Heart left ventricle (tissue), 16 donors: Measurements from ENCODE around the gene DCUN1D2. TPM values are rescaled to one million over a fixed set of nuclear protein-coding genes. Genes with fewer than 3 reads are reported as not detected.
A peak's percentile ranks its signal among the peaks of the same experiment; 100 is the strongest.

Experiments
- ATAC-seq, 4 donors: fragments of 200-7000 bp; cut with Tn5 transposase; one replicate each; pipeline ENCODE4 v1.9.1; 2020 to 2022; ENCODE audit warnings: moderate library complexity in 4 of 4, mild to moderate bottlenecking in 3 of 4, moderate number of reproducible peaks in 1 of 4
- DNase-seq, 5 donors: peaks; one replicate each; pipeline ENCODE4 v3.0.0-alpha.2; 2020
- H3K27ac ChIP-seq, 12 donors: fragments of 200-600 bp; sonication (generic) in 4 of 12; one replicate each; pipeline versions ENCODE4 v1.5.0 to v1.8.0; 2016 to 2022; ENCODE audit warnings: mild to moderate bottlenecking in 2 of 12
- H3K27me3 ChIP-seq, 9 donors: fragments of 200-600 bp; sonication (generic) in 2 of 9; one replicate each; pipeline versions ENCODE4 v1.5.1 to v1.8.0; 2016 to 2022; ENCODE audit warnings: mild to moderate bottlenecking in 3 of 9
- H3K36me3 ChIP-seq, 9 donors: fragments of 200-600 bp; sonication (generic) in 2 of 9; one replicate each; pipeline versions ENCODE4 v1.5.0 to v1.8.0; 2018 to 2022; ENCODE audit warnings: mild to moderate bottlenecking in 2 of 9
- H3K4me1 ChIP-seq, 12 donors: fragments of 200-600 bp; sonication (generic) in 4 of 12; one replicate each; pipeline versions ENCODE4 v1.5.0 to v1.8.0; 2016 to 2022; ENCODE audit warnings: mild to moderate bottlenecking in 3 of 12
- H3K4me3 ChIP-seq, 12 donors: fragments of 200-600 bp; sonication (generic) in 4 of 12; one replicate each; pipeline versions ENCODE4 v1.5.0 to v1.8.0; 2017 to 2022; ENCODE audit warnings: mild to moderate bottlenecking in 9 of 12, moderate library complexity in 4 of 12
- H3K9me3 ChIP-seq, 12 donors: fragments of 200-600 bp; sonication (generic) in 4 of 12; one replicate each; pipeline versions ENCODE4 v1.5.0 to v1.8.0; 2016 to 2022; ENCODE audit warnings: mild to moderate bottlenecking in 1 of 12
- CTCF ChIP-seq, 12 donors: fragments of 200-600 bp; sonication (generic) in 4 of 12; IDR thresholded peaks; one replicate each; pipeline versions ENCODE4 v1.5.0 to v1.8.0; 2018 to 2022; ENCODE audit warnings: antibody characterized with exemption in 12 of 12, mild to moderate bottlenecking in 5 of 12
- POLR2A ChIP-seq, 2 donors: fragments of 450-650 bp; IDR thresholded peaks; one replicate each; pipeline ENCODE4 v1.6.1; 2017; ENCODE audit warnings: antibody characterized with exemption in 2 of 2, mild to moderate bottlenecking in 2 of 2, moderate library complexity in 2 of 2
- WGBS, 4 donors: extraction: QIAGEN DNeasy Blood & Tissue Kit in 2 of 4; methylation state at CpG; one replicate each; pipeline versions ENCODE4 v1.1.5 to v1.1.7; 2013 to 2018; 5-methylcytosine and 5-hydroxymethylcytosine counted together
- intact Hi-C, 10 donors: fragments of 100-400 bp; cut with DNase I; formaldehyde crosslinking; loops; one replicate each; pipeline versions ENCODE4 v1.11.1 to v1.14.2; 2022
- polyA plus RNA-seq, 2 donors: library from polyadenylated mRNA; stranded (reverse); fragments of 200-250 nt; gene quantifications; one replicate each; pipeline ENCODE4 v1.2.3, GENCODE V29; 2013
- total RNA-seq, 9 donors: library from RNA; depleted of rRNA in 2 of 9; stranded (reverse); fragments of >200 nt in 2 of 9; fragmentation: NEBNext Ultra II Directional in 3 of 9; extraction: Animal tissue kit (Norgen Biotek cat#: 25700) in 3 of 9; gene quantifications; one replicate each; pipeline versions ENCODE4 v1.1.0 to v1.2.4, GENCODE V29; 2016 to 2023
- donor health status: ischemic (EF 13 %, LVEDD 7.1; RV severe dilation, severe dysfunction).
- donor health status: healthy with polysubstance abuse.
- donor health status: DM: no; HTN: yes; CAD: no.
- donor health status: DM: no; HTN: no; CAD: no.
- donor health status: ischemic (EF 25% LVEDD 6.9; RV normal size, moderate dysfunction).
- donor health status: ischemic (EF 25% LVEDD 5.7; RV mildly dilated, moderate dysfunction).
- donor health status: healthy.
- donor health status: DM: yes; HTN: yes; CAD: no.
- donor health status: ischemic (EF 35%, LVEDD 5.7; RV mildly dilated, moderate dysfunction).
- donor health status: nonischemic (EF 11% LVEDD 7.7; RV severe dilation, severe dysfunction).
- donor health status: DM: yes; HTN: yes; CAD: no.
- donor health status: PGD.
- donor health status: ischemic (EF 29% LVEDD 5.4; RV normal size, mild dysfunction).
- donor health status: nonischemic (EF 23%, LVEDD 6.1; RV moderate dilation, normal function).

DCUN1D2 gene
- total and polyA plus RNA-seq, 11 donors: 68.7 to 247 (median 153) TPM

- DNase-seq: no peak
- peaks cover 0 to 81% (median 60%) of the 10 kb centered on the region in 9 donors for H3K36me3 ChIP-seq
These were observed 15.6 kb upstream of the DCUN1D2 start for GRCh38 chr13:113506025-113506685.

GRCh38 chr13:113502686-113503085, 12.2 kb upstream of the DCUN1D2 start:
- WGBS, 4 donors: 86 to 92% (median 88%) methylated on average over 9 to 16 of the region's 16 CpGs

More at GRCh38 chr13:113506025-113506685, 15.6 kb upstream of the DCUN1D2 start:
- 41 to 50% (median 44%) methylated on average over 11 to 16 of the region's 16 CpGs for WGBS, 4 donors
- intact Hi-C loops: no loop called here
- TF ChIP-seq POLR2A (IDR thresholded peaks at IDR 0.05): no peak
- no peak for TF ChIP-seq CTCF (IDR thresholded peaks at IDR 0.05)
- Histone ChIP-seq H3K4me1 (peaks cover 0 to 29% (median 10%) of the 10 kb centered on the region in 12 donors), H3K27ac (no peak overlapping the region), H3K4me3 (no peak overlapping the region), H3K27me3 (no peaks in the 10 kb centered on the region), H3K9me3 (no peaks in the 10 kb centered on the region)
- ATAC-seq: peak in 3 of 4 donors; percentile 26 to 53 (median 33)

GRCh38 chr13:113500530-113501265, 10.2 kb upstream of the DCUN1D2 start:
- no peak overlapping the region for H3K4me3 ChIP-seq
- H3K9me3 ChIP-seq: no peaks in the 10 kb centered on the region
- intact Hi-C loops: no loop called here
- TF ChIP-seq POLR2A (IDR thresholded peaks at IDR 0.05): no peak
- TF ChIP-seq CTCF (IDR thresholded peaks at IDR 0.05): no peak
- peaks cover 0 to 44% (median 18%) of the 10 kb centered on the region in 12 donors for H3K4me1 ChIP-seq
- H3K27me3 ChIP-seq: no peaks in the 10 kb centered on the region
- peaks cover 2 to 98% (median 91%) of the 10 kb centered on the region in 9 donors for H3K36me3 ChIP-seq
- peak overlapping the region; percentile 9 to 89 (median 66) for H3K27ac ChIP-seq
- DNase-seq (peak in 4 of 5 donors; percentile 45 to 70 (median 58)), ATAC-seq (peak; percentile 89 to 96 (median 90))
- WGBS, 4 donors: 48 to 61% (median 57%) methylated on average over 11 of the region's 11 CpGs

More at GRCh38 chr13:113502686-113503085, 12.2 kb upstream of the DCUN1D2 start:
- Histone ChIP-seq H3K27me3 (no peaks in the 10 kb centered on the region), H3K4me1 (peaks cover 0 to 37% (median 16%) of the 10 kb centered on the region in 12 donors), H3K27ac (peak overlapping the region in 6 of 12 donors; percentile 75 to 89 (median 84)), H3K4me3 (no peak overlapping the region), H3K36me3 (peaks cover 2 to 94% (median 78%) of the 10 kb centered on the region in 9 donors), H3K9me3 (no peaks in the 10 kb centered on the region)
- intact Hi-C loops: no loop called here
- no peak for ATAC-seq
- no peak for DNase-seq
- TF ChIP-seq POLR2A (IDR thresholded peaks at IDR 0.05) (no peak), CTCF (IDR thresholded peaks at IDR 0.05) (no peak)

GRCh38 chr13:113499936-113500335, 9.4 kb upstream of the DCUN1D2 start:
- no peaks in the 10 kb centered on the region for H3K9me3 ChIP-seq
- no peak overlapping the region for H3K4me3 ChIP-seq
- intact Hi-C loops: loop anchor here in 2 of 10 donors (5.0 to 10.0 kb wide), 2 partner anchors 38 to 45 kb away; no protein-coding TSS in a partner anchor
- no peaks in the 10 kb centered on the region for H3K27me3 ChIP-seq
- DNase-seq (no peak), ATAC-seq (no peak)
- TF ChIP-seq CTCF (IDR thresholded peaks at IDR 0.05) (no peak), POLR2A (IDR thresholded peaks at IDR 0.05) (no peak)
- H3K4me1 ChIP-seq: peaks cover 0 to 51% (median 25%) of the 10 kb centered on the region in 12 donors
- peak overlapping the region in 9 of 12 donors; percentile 9 to 89 (median 80) for H3K27ac ChIP-seq
- WGBS, 4 donors: 74 to 85% (median 80%) methylated on average over 4 of the region's 4 CpGs
- H3K36me3 ChIP-seq: peaks cover 2 to 98% (median 92%) of the 10 kb centered on the region in 9 donors
